Measurements from ENCODE around the gene RXRG. TPM values are rescaled to one million over a fixed set of nuclear protein-coding genes. Genes with fewer than 3 reads are reported as not detected.

Gene RXRG
- total and polyA plus RNA-seq, 2 donors (not counting 1 experiment from before 2014, with no cell fraction given), result not detected

DNA sequence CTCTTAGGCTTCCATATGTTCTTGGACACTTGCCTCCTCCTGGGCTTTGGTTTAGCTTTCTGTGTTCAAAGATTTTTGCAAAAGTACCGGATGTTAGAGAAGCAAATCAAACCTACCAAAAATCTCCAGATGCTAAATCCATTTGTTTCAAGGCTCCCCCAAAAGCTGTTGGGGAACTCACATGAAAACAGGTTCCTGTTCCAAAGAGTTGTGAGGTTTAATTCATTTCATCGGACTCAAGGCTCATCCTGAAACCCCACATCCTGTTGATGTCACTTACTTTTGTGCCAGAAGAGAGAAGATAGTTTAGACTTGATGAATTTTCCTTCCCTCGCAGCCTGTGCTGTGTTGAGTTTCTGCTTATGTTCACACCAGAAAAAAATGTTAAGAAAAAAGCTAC lies 41.7 kb upstream of the RXRG start:
- no peak overlapping the region for H3K4me3 ChIP-seq (ENCODE audit: control extremely low read depth in 1 of 5, extremely low read depth in 1 of 5, insufficient read depth in 1 of 5, low read depth in 2 of 5, low read length in 4 of 5)
- POLR2A ChIA-PET, result no interaction called here

DNA sequence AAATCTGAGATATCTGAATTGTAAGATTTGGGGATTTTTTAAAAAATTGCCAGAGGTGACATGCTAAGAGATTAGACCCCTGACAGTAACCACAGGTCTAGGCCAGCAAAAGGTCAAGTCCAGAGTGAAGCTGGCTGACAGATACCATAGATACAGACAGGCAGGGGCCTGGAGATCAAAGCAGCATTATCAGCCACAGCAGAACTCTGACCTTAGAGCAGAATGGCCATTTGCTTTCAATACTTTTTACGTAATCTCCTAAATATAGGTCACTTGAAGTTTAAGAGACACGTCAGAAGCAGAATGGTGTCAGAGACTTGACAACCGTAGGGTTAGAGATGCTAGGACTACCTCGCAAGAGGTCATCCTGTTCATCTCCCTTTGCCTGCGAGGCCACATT lies 40.8 kb upstream of the RXRG start:
- Histone ChIP-seq H3K4me3 (ENCODE audit: control extremely low read depth in 1 of 5, extremely low read depth in 1 of 5, insufficient read depth in 1 of 5, low read depth in 2 of 5, low read length in 4 of 5) (no peak overlapping the region), H3K9ac (ENCODE audit: low read length) (no peak overlapping the region), H3K4me2 (replicated peaks; ENCODE audit: low read depth, low read length, poor library complexity, severe bottlenecking) (no peak overlapping the region), H3K9me3 (ENCODE audit: control extremely low read depth in 1 of 3, control insufficient read depth in 2 of 3, insufficient read depth in 1 of 3, low read length in 2 of 3) (peaks cover 0 to 2% (median 0%) of the 10 kb centered on the region in 3 donors), H3K27ac (ENCODE audit: low read length in 2 of 2) (no peak overlapping the region), H3K36me3 (replicated peaks in 1 of 2; ENCODE audit: control extremely low read depth in 1 of 2, control insufficient read depth in 1 of 2, extremely low read depth in 1 of 2, insufficient read depth in 2 of 2, low read length in 1 of 2) (no peaks in the 10 kb centered on the region), H2AFZ (ENCODE audit: insufficient read depth, low read depth, low read length, poor library complexity, severe bottlenecking) (no peak overlapping the region), H4K20me1 (ENCODE audit: control insufficient read depth, insufficient read depth, low read length, poor library complexity, severe bottlenecking) (no peaks in the 10 kb centered on the region), H3K27me3 (replicated peaks in 1 of 4; ENCODE audit: control extremely low read depth in 1 of 4, control insufficient read depth in 3 of 4, insufficient read depth in 4 of 4, low read length in 3 of 4) (peaks cover 0 to 10% (median 2%) of the 10 kb centered on the region in 4 experiments), H3K4me1 (ENCODE audit: control insufficient read depth in 2 of 2, insufficient read depth in 2 of 2, low read length in 2 of 2) (no peaks in the 10 kb centered on the region), H3K79me2 (ENCODE audit: control insufficient read depth, insufficient read depth, low read length) (no peaks in the 10 kb centered on the region)
- CTCF ChIA-PET, result no interaction called here
- WGBS (ENCODE audit: insufficient coverage), result 94% methylated on average over 4 of the region's 5 CpGs
- no peaks in the 10 kb centered on the region for H3K4me1 Mint-ChIP-seq
- ATAC-seq (ENCODE audit: low read depth) (no peak), DNase-seq (no peak)
- no peaks in the 10 kb centered on the region for H3K9me3 Mint-ChIP-seq (ENCODE audit: insufficient read depth)
- peaks cover 22% of the 10 kb centered on the region for H3K27me3 Mint-ChIP-seq
- H3K27ac Mint-ChIP-seq, result no peak overlapping the region
- POLR2A ChIA-PET, result no interaction called here
- H3K4me3 Mint-ChIP-seq, result no peak overlapping the region
- intact Hi-C loops (cut with micrococcal nuclease), result no loop called here
- no peak for TF ChIP-seq EZH2 (IDR thresholded peaks at IDR 0.05; ENCODE audit: borderline replicate concordance, insufficient read depth, low read depth, low read length, poor library complexity, severe bottlenecking)
- TF ChIP-seq, protein P1, sequence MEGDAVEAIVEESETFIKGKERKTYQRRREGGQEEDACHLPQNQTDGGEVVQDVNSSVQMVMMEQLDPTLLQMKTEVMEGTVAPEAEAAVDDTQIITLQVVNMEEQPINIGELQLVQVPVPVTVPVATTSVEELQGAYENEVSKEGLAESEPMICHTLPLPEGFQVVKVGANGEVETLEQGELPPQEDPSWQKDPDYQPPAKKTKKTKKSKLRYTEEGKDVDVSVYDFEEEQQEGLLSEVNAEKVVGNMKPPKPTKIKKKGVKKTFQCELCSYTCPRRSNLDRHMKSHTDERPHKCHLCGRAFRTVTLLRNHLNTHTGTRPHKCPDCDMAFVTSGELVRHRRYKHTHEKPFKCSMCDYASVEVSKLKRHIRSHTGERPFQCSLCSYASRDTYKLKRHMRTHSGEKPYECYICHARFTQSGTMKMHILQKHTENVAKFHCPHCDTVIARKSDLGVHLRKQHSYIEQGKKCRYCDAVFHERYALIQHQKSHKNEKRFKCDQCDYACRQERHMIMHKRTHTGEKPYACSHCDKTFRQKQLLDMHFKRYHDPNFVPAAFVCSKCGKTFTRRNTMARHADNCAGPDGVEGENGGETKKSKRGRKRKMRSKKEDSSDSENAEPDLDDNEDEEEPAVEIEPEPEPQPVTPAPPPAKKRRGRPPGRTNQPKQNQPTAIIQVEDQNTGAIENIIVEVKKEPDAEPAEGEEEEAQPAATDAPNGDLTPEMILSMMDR (IDR thresholded peaks at IDR 0.05), result no peak

More for the DNA sequence above, 41.7 kb upstream of the RXRG start:
- Histone ChIP-seq H3K27ac (ENCODE audit: low read length in 2 of 2) (no peak overlapping the region), H3K4me2 (replicated peaks; ENCODE audit: low read depth, low read length, poor library complexity, severe bottlenecking) (no peak overlapping the region), H3K27me3 (replicated peaks in 1 of 4; ENCODE audit: control extremely low read depth in 1 of 4, control insufficient read depth in 3 of 4, insufficient read depth in 4 of 4, low read length in 3 of 4) (peaks cover 0 to 10% (median 0%) of the 10 kb centered on the region in 4 experiments), H2AFZ (ENCODE audit: insufficient read depth, low read depth, low read length, poor library complexity, severe bottlenecking) (no peak overlapping the region), H3K79me2 (ENCODE audit: control insufficient read depth, insufficient read depth, low read length) (no peaks in the 10 kb centered on the region), H3K9ac (ENCODE audit: low read length) (no peak overlapping the region), H4K20me1 (ENCODE audit: control insufficient read depth, insufficient read depth, low read length, poor library complexity, severe bottlenecking) (no peaks in the 10 kb centered on the region), H3K36me3 (replicated peaks in 1 of 2; ENCODE audit: control extremely low read depth in 1 of 2, control insufficient read depth in 1 of 2, extremely low read depth in 1 of 2, insufficient read depth in 2 of 2, low read length in 1 of 2) (no peaks in the 10 kb centered on the region), H3K9me3 (ENCODE audit: control extremely low read depth in 1 of 3, control insufficient read depth in 2 of 3, insufficient read depth in 1 of 3, low read length in 2 of 3) (no peaks in the 10 kb centered on the region), H3K4me1 (ENCODE audit: control insufficient read depth in 2 of 2, insufficient read depth in 2 of 2, low read length in 2 of 2) (no peaks in the 10 kb centered on the region)
- TF ChIP-seq EZH2 (IDR thresholded peaks at IDR 0.05; ENCODE audit: borderline replicate concordance, insufficient read depth, low read depth, low read length, poor library complexity, severe bottlenecking), result no peak
- TF ChIP-seq, protein P1 (IDR thresholded peaks at IDR 0.05), result no peak
- no peak overlapping the region for H3K4me3 Mint-ChIP-seq
- intact Hi-C loops (cut with micrococcal nuclease), result no loop called here
- CTCF ChIA-PET, result no interaction called here
- H3K27ac Mint-ChIP-seq, result no peak overlapping the region
- 60% methylated on average over 1 of the region's 3 CpGs for WGBS (ENCODE audit: insufficient coverage)
- ATAC-seq (ENCODE audit: low read depth), result no peak
- peaks cover 22% of the 10 kb centered on the region for H3K27me3 Mint-ChIP-seq
- H3K9me3 Mint-ChIP-seq (ENCODE audit: insufficient read depth), result no peaks in the 10 kb centered on the region
- H3K4me1 Mint-ChIP-seq, result no peaks in the 10 kb centered on the region
- DNase-seq, result no peak

Measured in B cell (primary cell).